HG02943 (cell line): ENCODE measurements around the gene SCART1.
"Not testable (repeated sequence)": the region's sequence is repeated elsewhere in the genome, so short reads cannot be mapped to it uniquely, and the experiment has no call there.

ENCODE experiments used
- ATAC-seq: cut with Tn5 transposase; IDR thresholded peaks from one replicate; pipeline ENCODE4 v1.9.1; 2021; ENCODE audit warnings: mild to moderate bottlenecking, low read depth, moderate library complexity; ENCODE audit not compliant: unreplicated experiment

The SCART1 gene

GRCh38 chr10:133511408-133511807, 57.7 kb downstream of the SCART1 start:
- no peak for ATAC-seq

GRCh38 chr10:133511907-133512528, 58.3 kb downstream of the SCART1 start:
- ATAC-seq, result no peak

- no peak for ATAC-seq
Measured at GRCh38 chr10:133515471-133515870, 61.7 kb downstream of the SCART1 start.

- no peak for ATAC-seq
Measured at GRCh38 chr10:133516057-133516456, 62.3 kb downstream of the SCART1 start.

DNA sequence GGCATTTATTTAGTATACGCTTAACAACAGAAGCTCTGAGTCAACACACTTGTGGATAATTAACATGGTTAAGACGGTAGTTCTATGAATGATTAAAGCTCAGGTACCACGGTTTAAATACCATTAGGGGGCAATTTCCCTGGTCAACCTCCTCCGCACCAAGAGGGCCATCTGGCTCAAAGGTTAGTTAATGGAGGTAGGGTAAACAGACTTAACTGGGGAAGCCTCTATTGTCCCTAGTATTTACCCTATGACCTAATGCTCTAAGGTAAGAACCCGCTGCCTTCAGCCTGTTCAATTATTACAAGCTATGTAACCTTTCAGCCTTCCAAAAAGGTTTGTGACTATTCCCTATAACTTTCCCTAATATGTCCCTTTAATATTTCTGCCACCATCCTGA, 64.8 kb downstream of the SCART1 start:
- ATAC-seq, result not testable (repeated sequence)
